Activated CD4-positive, alpha-beta T cell treated with anti-CD3 and anti-CD28 coated beads, Interleukin-2, amount 10 ng/mL, durations not matched to agents 7 days and 5 days (primary cell): ENCODE results near the gene PLXNA4. TPM values are rescaled to one million over a fixed set of nuclear protein-coding genes. Genes with fewer than 3 reads are reported as not detected.

Experiments
- CTCF ChIA-PET: fragments of 350-600 bp; sonication (Branson Sonifier 250); formaldehyde crosslinking; loops from one replicate; lab custom pipeline; 2021; ENCODE audit warnings: antibody characterized with exemption; lab: Charles Lee
- POLR2A ChIA-PET: fragments of 350-600 bp; sonication (Branson Sonifier 250); formaldehyde crosslinking; loops from one replicate; lab custom pipeline; 2021; ENCODE audit warnings: antibody characterized with exemption; lab: Charles Lee
- DNase-seq: peaks from one replicate; pipeline ENCODE4 v3.0.0-alpha.2; 2020
- H3K27ac Mint-ChIP-seq: one replicate; pipeline ENCODE4 v1.8.0; 2021; ENCODE audit warnings: mild to moderate bottlenecking, moderate library complexity, mixed read lengths
- H3K27me3 Mint-ChIP-seq: one replicate; pipeline ENCODE4 v1.8.0; 2021; ENCODE audit warnings: mixed read lengths
- H3K36me3 Mint-ChIP-seq: one replicate; pipeline ENCODE4 v1.8.0; 2021; ENCODE audit warnings: low read depth, mixed read lengths
- H3K4me1 Mint-ChIP-seq: one replicate; pipeline ENCODE4 v1.8.0; 2021; ENCODE audit warnings: mixed read lengths
- H3K4me3 Mint-ChIP-seq: one replicate; pipeline ENCODE4 v1.8.0; 2021; ENCODE audit warnings: mild to moderate bottlenecking, moderate library complexity, mixed read lengths
- H3K9me3 Mint-ChIP-seq: one replicate; pipeline ENCODE4 v1.8.0; 2021; ENCODE audit warnings: mixed read lengths
- total RNA-seq, 2 experiments: library from RNA; stranded (reverse); gene quantifications; one replicate each; pipeline ENCODE4 v1.2.3, GENCODE V29; 2021

Gene PLXNA4
- total RNA-seq, 2 experiments from 2014 or later: 21.3 to 23.3 TPM

- H3K27me3 Mint-ChIP-seq: no peaks in the 10 kb centered on the region
- H3K9me3 Mint-ChIP-seq: peaks cover 9% of the 10 kb centered on the region
- POLR2A ChIA-PET: no interaction called here
- peak overlapping the region; percentile 87 for H3K27ac Mint-ChIP-seq
- no peak for DNase-seq
- CTCF ChIA-PET: interaction anchor here (1.0 to 1.2 kb wide), 3 partner anchors 12 to 18 kb away, joined by 3 to 4 read pairs (median 3); no protein-coding TSS in a partner anchor
- peaks cover 100% of the 10 kb centered on the region for H3K4me1 Mint-ChIP-seq
- H3K4me3 Mint-ChIP-seq: peak overlapping the region; percentile 18
- H3K36me3 Mint-ChIP-seq: peaks cover 50% of the 10 kb centered on the region
These were observed 142.2 kb downstream of the PLXNA4 start for GRCh38 chr7:132434041-132434440.

- peak; percentile 48 for DNase-seq
- Mint-ChIP-seq H3K36me3 (peaks cover 50% of the 10 kb centered on the region), H3K27ac (peak overlapping the region; percentile 87), H3K4me1 (peaks cover 98% of the 10 kb centered on the region), H3K27me3 (no peaks in the 10 kb centered on the region), H3K4me3 (peak overlapping the region; percentile 17), H3K9me3 (peaks cover 9% of the 10 kb centered on the region)
- ChIA-PET POLR2A (no interaction called here), CTCF (interaction anchor here (1.0 to 2.1 kb wide), 3 partner anchors 14 to 18 kb away, joined by 3 to 5 read pairs (median 4); no protein-coding TSS in a partner anchor)
These were observed 143.0 kb downstream of the PLXNA4 start for GRCh38 chr7:132433301-132433700.

- peaks cover 48% of the 10 kb centered on the region for H3K36me3 Mint-ChIP-seq
These were observed 145.1 kb downstream of the PLXNA4 start for GRCh38 chr7:132430861-132431822.

GRCh38 chr7:132430041-132430855 lies 146.0 kb downstream of the PLXNA4 start:
- Mint-ChIP-seq H3K9me3 (peaks cover 7% of the 10 kb centered on the region), H3K27me3 (no peaks in the 10 kb centered on the region), H3K4me1 (peaks cover 91% of the 10 kb centered on the region), H3K27ac (peak overlapping the region; percentile 87), H3K36me3 (peaks cover 44% of the 10 kb centered on the region), H3K4me3 (no peak overlapping the region)
- ChIA-PET POLR2A (no interaction called here), CTCF (interaction anchor here (1.1 to 1.2 kb wide), 3 partner anchors 16 to 36 kb away, joined by 3 read pairs; no protein-coding TSS in a partner anchor)
- no peak for DNase-seq

More at GRCh38 chr7:132430861-132431822, 145.1 kb downstream of the PLXNA4 start:
- H3K27me3 Mint-ChIP-seq: no peaks in the 10 kb centered on the region
- H3K27ac Mint-ChIP-seq: peak overlapping the region; percentile 87
- CTCF ChIA-PET: interaction anchor here (0.6 to 2.1 kb wide), 9 partner anchors 12 to 1498 kb away, joined by 3 to 5 read pairs (median 3); no protein-coding TSS in a partner anchor
- peak; percentile 85 for DNase-seq
- H3K9me3 Mint-ChIP-seq: peaks cover 9% of the 10 kb centered on the region
- peak overlapping the region; percentile 0 for H3K4me3 Mint-ChIP-seq
- POLR2A ChIA-PET: interaction anchor here (1.0 kb wide), 1 partner anchor 18 kb away, joined by 3 read pairs; no protein-coding TSS in a partner anchor
- H3K4me1 Mint-ChIP-seq: peaks cover 92% of the 10 kb centered on the region

GRCh38 chr7:132429181-132429580 lies 147.1 kb downstream of the PLXNA4 start:
- peaks cover 35% of the 10 kb centered on the region for H3K36me3 Mint-ChIP-seq
- POLR2A ChIA-PET: no interaction called here
- peaks cover 7% of the 10 kb centered on the region for H3K9me3 Mint-ChIP-seq
- CTCF ChIA-PET: interaction anchor here (1.3 to 1.9 kb wide), 4 partner anchors 9 to 18 kb away, joined by 3 to 7 read pairs (median 4); no protein-coding TSS in a partner anchor
- no peak overlapping the region for H3K4me3 Mint-ChIP-seq
- DNase-seq: no peak
- H3K27ac Mint-ChIP-seq: peak overlapping the region; percentile 57
- H3K4me1 Mint-ChIP-seq: peaks cover 87% of the 10 kb centered on the region
- H3K27me3 Mint-ChIP-seq: no peaks in the 10 kb centered on the region

- Mint-ChIP-seq H3K4me3 (no peak overlapping the region), H3K9me3 (peaks cover 7% of the 10 kb centered on the region), H3K27ac (peak overlapping the region; percentile 21), H3K36me3 (peaks cover 34% of the 10 kb centered on the region), H3K27me3 (peaks cover 2% of the 10 kb centered on the region), H3K4me1 (peaks cover 79% of the 10 kb centered on the region)
- ChIA-PET POLR2A (no interaction called here), CTCF (interaction anchor here (0.8 to 1.9 kb wide), 5 partner anchors 10 to 26 kb away, joined by 3 to 7 read pairs (median 3); no protein-coding TSS in a partner anchor)
- no peak for DNase-seq
These were observed 147.9 kb downstream of the PLXNA4 start for GRCh38 chr7:132428247-132428919.

GRCh38 chr7:132425942-132426341 lies 150.3 kb downstream of the PLXNA4 start:
- DNase-seq: no peak
- peaks cover 16% of the 10 kb centered on the region for H3K9me3 Mint-ChIP-seq
- POLR2A ChIA-PET: no interaction called here
- CTCF ChIA-PET: no interaction called here
- peaks cover 22% of the 10 kb centered on the region for H3K27me3 Mint-ChIP-seq
- peaks cover 55% of the 10 kb centered on the region for H3K4me1 Mint-ChIP-seq
- peak overlapping the region; percentile 83 for H3K27ac Mint-ChIP-seq
- H3K4me3 Mint-ChIP-seq: no peak overlapping the region
- H3K36me3 Mint-ChIP-seq: peaks cover 38% of the 10 kb centered on the region

- ChIA-PET POLR2A (no interaction called here), CTCF (interaction anchor here (1.2 to 1.3 kb wide), 2 partner anchors 11 to 41 kb away, joined by 3 to 4 read pairs; no protein-coding TSS in a partner anchor)
- peak overlapping the region; percentile 83 for H3K27ac Mint-ChIP-seq
- no peak overlapping the region for H3K4me3 Mint-ChIP-seq
- peaks cover 36% of the 10 kb centered on the region for H3K36me3 Mint-ChIP-seq
- DNase-seq: no peak
- peaks cover 18% of the 10 kb centered on the region for H3K9me3 Mint-ChIP-seq
- H3K27me3 Mint-ChIP-seq: peaks cover 31% of the 10 kb centered on the region
- peaks cover 49% of the 10 kb centered on the region for H3K4me1 Mint-ChIP-seq
These were observed 151.2 kb downstream of the PLXNA4 start for GRCh38 chr7:132424821-132425724.

GRCh38 chr7:132424277-132424676 lies 152.0 kb downstream of the PLXNA4 start:
- CTCF ChIA-PET: interaction anchor here (1.2 to 1.3 kb wide), 2 partner anchors 12 to 42 kb away, joined by 3 to 4 read pairs; no protein-coding TSS in a partner anchor
- Mint-ChIP-seq H3K27me3 (peaks cover 33% of the 10 kb centered on the region), H3K4me1 (peaks cover 41% of the 10 kb centered on the region), H3K9me3 (peaks cover 21% of the 10 kb centered on the region), H3K27ac (peak overlapping the region; percentile 33), H3K4me3 (no peak overlapping the region), H3K36me3 (peaks cover 34% of the 10 kb centered on the region)
- no peak for DNase-seq
- POLR2A ChIA-PET: no interaction called here

- peaks cover 41% of the 10 kb centered on the region for H3K4me1 Mint-ChIP-seq
- no peak overlapping the region for H3K4me3 Mint-ChIP-seq
- H3K27ac Mint-ChIP-seq: no peak overlapping the region
- peaks cover 36% of the 10 kb centered on the region for H3K27me3 Mint-ChIP-seq
- ChIA-PET POLR2A (no interaction called here), CTCF (no interaction called here)
- peaks cover 37% of the 10 kb centered on the region for H3K36me3 Mint-ChIP-seq
- H3K9me3 Mint-ChIP-seq: peaks cover 21% of the 10 kb centered on the region
- no peak for DNase-seq
These were observed 152.6 kb downstream of the PLXNA4 start for GRCh38 chr7:132423594-132424200.
